IPS-20b (cell line): ENCODE results near the gene HNRNPAB.

Source experiments
- H3K27ac ChIP-seq: one replicate; pipeline ENCODE4 v1.5.1; 2013; ENCODE audit warnings: low read length
- H3K27me3 ChIP-seq: 2 replicates; pipeline ENCODE4 v1.6.1; 2013; ENCODE audit warnings: mild to moderate bottlenecking, low read length, inconsistent platforms; ENCODE audit not compliant: insufficient read depth
- H3K36me3 ChIP-seq: 2 replicates; pipeline ENCODE4 v1.6.1; 2013; ENCODE audit warnings: low read depth, mild to moderate bottlenecking, inconsistent platforms, low read length, moderate library complexity; ENCODE audit not compliant: insufficient read depth
- H3K4me1 ChIP-seq: 2 replicates; pipeline ENCODE4 v1.6.1; 2013; ENCODE audit warnings: mild to moderate bottlenecking, control low read depth, inconsistent platforms, low read length, moderate library complexity; ENCODE audit not compliant: insufficient read depth
- H3K4me3 ChIP-seq: 2 replicates; pipeline ENCODE4 v1.5.1; 2013; ENCODE audit warnings: mild to moderate bottlenecking, low read length, inconsistent platforms
- H3K9ac ChIP-seq: 2 replicates; pipeline ENCODE4 v1.6.1; 2013; ENCODE audit warnings: low read depth, mild to moderate bottlenecking, inconsistent platforms, low read length, moderate library complexity
- H3K9me3 ChIP-seq: 2 replicates; pipeline ENCODE4 v1.6.1; 2013; ENCODE audit warnings: mild to moderate bottlenecking, low read depth, low read length, inconsistent platforms; ENCODE audit not compliant: insufficient read depth

Gene HNRNPAB

GRCh38 chr5:178240766-178241165 lies 36.4 kb downstream of the HNRNPAB start:
- H3K27me3 ChIP-seq, result no peaks in the 10 kb centered on the region
- H3K4me3 ChIP-seq, result no peak overlapping the region
- H3K4me1 ChIP-seq, result no peaks in the 10 kb centered on the region
- no peaks in the 10 kb centered on the region for H3K9me3 ChIP-seq
- no peaks in the 10 kb centered on the region for H3K36me3 ChIP-seq
- H3K9ac ChIP-seq, result no peak overlapping the region
- no peak overlapping the region for H3K27ac ChIP-seq

GRCh38 chr5:178241231-178241663 lies 36.9 kb downstream of the HNRNPAB start:
- Histone ChIP-seq H3K27ac (no peak overlapping the region), H3K4me1 (no peaks in the 10 kb centered on the region), H3K9me3 (no peaks in the 10 kb centered on the region), H3K27me3 (no peaks in the 10 kb centered on the region), H3K36me3 (no peaks in the 10 kb centered on the region), H3K4me3 (no peak overlapping the region), H3K9ac (no peak overlapping the region)

GRCh38 chr5:178241688-178242231 lies 37.4 kb downstream of the HNRNPAB start:
- H3K4me1 ChIP-seq, result no peaks in the 10 kb centered on the region
- H3K4me3 ChIP-seq, result no peak overlapping the region
- H3K27ac ChIP-seq, result no peak overlapping the region
- no peaks in the 10 kb centered on the region for H3K27me3 ChIP-seq
- H3K36me3 ChIP-seq, result no peaks in the 10 kb centered on the region
- H3K9ac ChIP-seq, result no peak overlapping the region
- H3K9me3 ChIP-seq, result no peaks in the 10 kb centered on the region

- H3K4me1 ChIP-seq, result no peaks in the 10 kb centered on the region
- no peak overlapping the region for H3K9ac ChIP-seq
- no peak overlapping the region for H3K4me3 ChIP-seq
- H3K27me3 ChIP-seq, result no peaks in the 10 kb centered on the region
- no peaks in the 10 kb centered on the region for H3K36me3 ChIP-seq
- H3K27ac ChIP-seq, result no peak overlapping the region
- no peaks in the 10 kb centered on the region for H3K9me3 ChIP-seq
Measured at GRCh38 chr5:178242416-178242815, 38.1 kb downstream of the HNRNPAB start.

- Histone ChIP-seq H3K36me3 (no peaks in the 10 kb centered on the region), H3K27ac (no peak overlapping the region), H3K4me3 (no peak overlapping the region), H3K4me1 (no peaks in the 10 kb centered on the region), H3K27me3 (no peaks in the 10 kb centered on the region; the same call in 1 of the 2 replicates), H3K9ac (no peak overlapping the region), H3K9me3 (no peaks in the 10 kb centered on the region)
Measured at GRCh38 chr5:178244576-178244975, 40.2 kb downstream of the HNRNPAB start.

GRCh38 chr5:178245389-178245788 lies 41.1 kb downstream of the HNRNPAB start:
- H3K9ac ChIP-seq, result no peak overlapping the region
- no peaks in the 10 kb centered on the region for H3K9me3 ChIP-seq
- H3K27ac ChIP-seq, result no peak overlapping the region
- no peaks in the 10 kb centered on the region for H3K4me1 ChIP-seq
- no peaks in the 10 kb centered on the region; the same call in 1 of the 2 replicates for H3K27me3 ChIP-seq
- no peak overlapping the region for H3K4me3 ChIP-seq
- no peaks in the 10 kb centered on the region for H3K36me3 ChIP-seq

GRCh38 chr5:178246624-178247279 lies 42.4 kb downstream of the HNRNPAB start:
- Histone ChIP-seq H3K27ac (no peak overlapping the region), H3K27me3 (no peaks in the 10 kb centered on the region; the same call in 1 of the 2 replicates), H3K9ac (no peak overlapping the region), H3K9me3 (no peaks in the 10 kb centered on the region), H3K4me1 (no peaks in the 10 kb centered on the region), H3K4me3 (no peak overlapping the region), H3K36me3 (no peaks in the 10 kb centered on the region)

GRCh38 chr5:178247481-178248456 lies 43.4 kb downstream of the HNRNPAB start:
- Histone ChIP-seq H3K9ac (no peak overlapping the region), H3K9me3 (no peaks in the 10 kb centered on the region), H3K27me3 (no peaks in the 10 kb centered on the region; the same call in 1 of the 2 replicates), H3K27ac (no peak overlapping the region), H3K36me3 (no peaks in the 10 kb centered on the region), H3K4me1 (no peaks in the 10 kb centered on the region), H3K4me3 (no peak overlapping the region)

- Histone ChIP-seq H3K4me3 (no peak overlapping the region), H3K9ac (no peak overlapping the region), H3K36me3 (no peaks in the 10 kb centered on the region), H3K27me3 (no peaks in the 10 kb centered on the region; the same call in 1 of the 2 replicates), H3K4me1 (no peaks in the 10 kb centered on the region), H3K27ac (no peak overlapping the region), H3K9me3 (no peaks in the 10 kb centered on the region)
Measured at GRCh38 chr5:178248750-178249149, 44.4 kb downstream of the HNRNPAB start.

GRCh38 chr5:178249191-178249989 lies 45.1 kb downstream of the HNRNPAB start:
- Histone ChIP-seq H3K4me1 (no peaks in the 10 kb centered on the region), H3K9me3 (no peaks in the 10 kb centered on the region), H3K27me3 (no peaks in the 10 kb centered on the region; the same call in 1 of the 2 replicates), H3K36me3 (no peaks in the 10 kb centered on the region), H3K9ac (no peak overlapping the region), H3K27ac (no peak overlapping the region), H3K4me3 (no peak overlapping the region)

- Histone ChIP-seq H3K36me3 (no peaks in the 10 kb centered on the region), H3K4me3 (no peak overlapping the region), H3K27ac (no peak overlapping the region), H3K4me1 (no peaks in the 10 kb centered on the region), H3K9ac (no peak overlapping the region), H3K27me3 (no peaks in the 10 kb centered on the region; the same call in 1 of the 2 replicates), H3K9me3 (no peaks in the 10 kb centered on the region)
Measured at GRCh38 chr5:178250263-178250662, 45.9 kb downstream of the HNRNPAB start.
